GM19099 (cell line): ENCODE measurements around the gene CCDC167.

Experiments used
- POLR2A ChIP-seq: IDR thresholded peaks from 3 replicates; pipeline ENCODE4 v1.6.1; 2011; ENCODE audit warnings: low read depth; ENCODE audit not compliant: insufficient read length; ENCODE audit errors: extremely low read depth

Gene CCDC167

DNA sequence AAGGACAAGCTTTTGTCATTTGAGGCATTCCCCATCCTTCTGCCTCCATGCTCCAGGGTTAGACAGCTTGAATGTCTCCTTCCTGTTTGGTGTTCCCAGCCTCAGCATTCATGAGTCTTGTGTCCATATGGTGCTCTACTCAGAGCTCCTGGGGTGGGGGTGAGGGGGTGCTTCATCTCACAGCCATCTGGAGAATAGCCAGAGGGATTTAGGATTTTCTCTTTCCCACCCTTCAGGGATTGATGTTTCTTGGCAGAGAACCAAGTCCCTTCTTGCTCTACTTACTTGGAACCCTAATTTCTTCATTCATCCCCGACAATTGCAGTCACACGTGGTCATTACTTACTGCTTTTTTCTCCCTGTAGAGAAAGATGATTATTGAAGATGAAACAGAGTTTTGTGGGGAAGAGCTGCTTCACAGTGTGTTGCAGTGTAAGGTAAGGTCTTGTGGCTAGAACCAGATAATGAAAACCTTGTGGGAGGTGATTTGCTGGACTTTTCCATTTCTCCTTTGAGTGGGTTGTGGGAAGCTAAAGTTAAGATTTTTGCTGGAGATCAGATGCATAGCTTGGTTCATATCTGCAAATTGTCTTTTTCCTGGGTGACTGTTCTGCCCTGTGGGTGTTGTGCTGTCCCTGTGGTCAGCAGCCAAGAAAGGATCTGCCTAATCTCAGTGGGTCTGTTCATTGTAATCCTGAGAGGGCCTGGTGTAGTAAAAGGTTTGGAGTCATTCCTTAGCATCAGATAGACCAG, 48.1 kb downstream of the CCDC167 start:
- no peak for TF ChIP-seq POLR2A

DNA sequence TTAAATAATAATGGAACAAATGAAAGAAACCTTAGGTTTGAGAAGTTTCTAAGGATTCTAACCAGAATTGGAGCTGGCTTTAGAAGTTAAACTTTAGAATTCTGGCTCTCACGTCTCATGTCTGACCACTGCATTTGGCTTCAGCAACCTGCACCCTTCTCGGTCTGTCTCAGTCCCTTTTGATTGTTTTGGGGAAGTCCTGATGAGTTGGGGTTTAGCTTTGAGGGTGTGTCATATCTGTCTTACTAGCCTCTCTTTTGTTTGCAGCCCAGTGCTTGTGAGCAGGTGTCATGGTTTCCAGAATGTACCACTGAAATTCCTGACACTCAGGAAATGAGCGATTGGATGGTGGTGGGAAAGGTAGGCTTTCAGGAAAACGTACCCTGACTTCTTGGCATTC, 49.7 kb downstream of the CCDC167 start:
- TF ChIP-seq POLR2A = no peak

GRCh38 chr6:37442416-37443215, 57.1 kb downstream of the CCDC167 start:
- TF ChIP-seq POLR2A = no peak

- no peak for TF ChIP-seq POLR2A
These were observed 58.0 kb downstream of the CCDC167 start for GRCh38 chr6:37441651-37442050.

DNA sequence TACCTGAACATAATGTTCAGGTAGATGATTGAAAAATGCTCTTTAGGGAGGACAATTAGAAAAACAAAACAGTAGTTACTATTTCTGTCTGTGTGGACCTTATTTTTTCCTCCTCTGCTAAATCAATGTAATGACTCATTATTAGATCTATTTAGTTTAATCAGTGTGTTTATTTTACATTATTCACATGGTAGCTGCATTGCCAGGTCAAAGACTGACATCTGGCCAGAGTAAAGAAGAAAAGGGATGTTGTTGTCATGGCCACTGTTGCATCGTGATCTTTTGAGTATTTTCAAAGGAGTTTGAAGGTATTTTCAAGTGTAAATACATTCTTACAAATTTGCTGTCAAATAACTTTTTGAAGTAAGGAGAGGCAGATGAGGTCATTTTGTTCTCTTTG, 60.8 kb downstream of the CCDC167 start:
- TF ChIP-seq POLR2A = no peak

DNA sequence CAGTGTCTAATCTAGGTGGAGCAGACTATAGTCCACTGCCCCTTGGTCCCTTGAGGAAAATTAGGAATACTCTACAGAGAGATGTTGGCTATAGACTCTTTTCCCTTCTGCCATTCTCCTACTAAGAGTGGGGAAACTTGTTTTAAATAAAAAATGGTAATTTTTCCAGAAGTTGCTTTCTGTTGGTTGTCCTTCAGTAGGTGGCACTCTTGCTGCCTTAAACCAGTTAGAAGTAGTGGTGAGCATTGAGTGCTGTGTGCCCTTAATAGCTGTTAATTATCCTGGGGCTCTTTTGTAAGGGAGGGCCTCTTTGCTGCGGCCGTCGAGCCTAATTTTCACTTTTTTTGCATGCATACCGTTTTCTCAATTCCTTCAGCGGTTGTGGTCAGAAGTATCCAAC, 63.9 kb downstream of the CCDC167 start:
- TF ChIP-seq POLR2A = no peak

- no peak for TF ChIP-seq POLR2A
These were observed 64.3 kb downstream of the CCDC167 start for GRCh38 chr6:37435373-37435772.

DNA sequence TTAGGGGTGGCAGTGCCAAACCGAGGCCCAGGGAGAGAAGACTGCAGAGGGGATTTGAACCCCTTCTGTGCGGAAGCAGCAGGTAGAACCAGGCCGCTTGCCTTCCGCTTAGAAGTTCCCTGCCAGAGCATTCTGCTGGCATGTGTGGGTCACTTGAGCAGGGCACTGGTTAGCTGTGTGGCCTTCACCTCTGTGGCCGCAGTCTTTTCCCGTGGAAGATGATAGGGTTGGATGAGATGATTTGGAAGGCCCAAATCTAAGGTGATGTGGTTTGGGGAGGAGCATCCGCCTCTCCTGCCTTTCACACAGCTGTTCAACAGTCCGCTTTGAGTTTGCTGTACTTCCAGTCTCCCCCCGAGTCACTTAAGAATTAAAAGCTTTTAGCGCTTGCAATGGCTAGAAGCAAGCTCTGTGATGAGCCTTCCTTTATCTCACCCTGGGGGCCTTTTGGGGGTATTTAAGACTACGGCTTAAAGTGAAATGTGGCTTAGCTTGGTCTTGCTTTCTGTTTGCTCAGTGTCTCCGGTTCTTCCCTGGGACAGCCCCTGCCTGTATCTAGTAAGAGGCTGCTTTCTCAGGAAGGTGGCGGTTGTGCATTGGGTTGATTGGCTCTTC, 65.9 kb downstream of the CCDC167 start:
- peak; percentile 48 for TF ChIP-seq POLR2A
